DND-41 (cell line): Measurements from ENCODE around the gene SLC35B1.

ENCODE experiments used
- EZH2 ChIP-seq: IDR thresholded peaks from 3 replicates; pipeline ENCODE4 v1.6.1; 2012; ENCODE audit warnings: borderline replicate concordance, low read depth, mild to moderate bottlenecking, moderate library complexity, low read length, inconsistent platforms; ENCODE audit not compliant: severe bottlenecking
- TF ChIP-seq, protein P1 (sequence below): IDR thresholded peaks from 2 replicates; pipeline ENCODE4 v1.5.1; 2012; ENCODE audit warnings: borderline replicate concordance, low read length, moderate library complexity, mild to moderate bottlenecking; ENCODE audit not compliant: poor library complexity, severe bottlenecking; ENCODE audit errors: extremely low read depth

DNA sequence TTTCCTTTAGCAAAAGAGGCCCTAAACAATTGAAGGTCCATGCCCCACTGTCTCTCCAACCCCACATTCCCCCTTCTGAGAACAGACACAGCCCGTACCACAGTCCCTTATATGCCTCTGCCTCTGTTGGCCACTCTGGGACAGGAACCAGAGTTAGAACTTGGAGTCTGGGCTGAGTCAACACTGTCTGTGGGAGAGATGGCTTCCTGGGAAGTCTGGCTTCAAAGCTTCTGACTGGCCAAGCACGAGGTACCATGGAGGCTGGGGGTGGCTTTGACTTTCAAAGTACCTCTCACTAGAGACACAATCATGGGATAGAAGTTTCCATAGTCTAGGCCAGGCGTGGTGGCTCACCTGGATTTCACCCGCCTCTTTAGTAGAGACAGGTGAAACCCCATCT lies 15.0 kb downstream of the SLC35B1 start:
- TF ChIP-seq, protein P1, sequence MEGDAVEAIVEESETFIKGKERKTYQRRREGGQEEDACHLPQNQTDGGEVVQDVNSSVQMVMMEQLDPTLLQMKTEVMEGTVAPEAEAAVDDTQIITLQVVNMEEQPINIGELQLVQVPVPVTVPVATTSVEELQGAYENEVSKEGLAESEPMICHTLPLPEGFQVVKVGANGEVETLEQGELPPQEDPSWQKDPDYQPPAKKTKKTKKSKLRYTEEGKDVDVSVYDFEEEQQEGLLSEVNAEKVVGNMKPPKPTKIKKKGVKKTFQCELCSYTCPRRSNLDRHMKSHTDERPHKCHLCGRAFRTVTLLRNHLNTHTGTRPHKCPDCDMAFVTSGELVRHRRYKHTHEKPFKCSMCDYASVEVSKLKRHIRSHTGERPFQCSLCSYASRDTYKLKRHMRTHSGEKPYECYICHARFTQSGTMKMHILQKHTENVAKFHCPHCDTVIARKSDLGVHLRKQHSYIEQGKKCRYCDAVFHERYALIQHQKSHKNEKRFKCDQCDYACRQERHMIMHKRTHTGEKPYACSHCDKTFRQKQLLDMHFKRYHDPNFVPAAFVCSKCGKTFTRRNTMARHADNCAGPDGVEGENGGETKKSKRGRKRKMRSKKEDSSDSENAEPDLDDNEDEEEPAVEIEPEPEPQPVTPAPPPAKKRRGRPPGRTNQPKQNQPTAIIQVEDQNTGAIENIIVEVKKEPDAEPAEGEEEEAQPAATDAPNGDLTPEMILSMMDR, result no peak
- no peak for TF ChIP-seq EZH2
